ENCODE results near the gene ZBTB14. TPM values are rescaled to one million over a fixed set of nuclear protein-coding genes. Genes with fewer than 3 reads are reported as not detected.

Gene ZBTB14
- 14.0 and 18.1 TPM in 2 replicates for total RNA-seq

GRCh38 chr18:5295231-5295920, at the start of gene ZBTB14:
TSS of gene ZBTB14 (minus strand) at chr18:5295726. CDS start at chr18:5293246, 2,480 bp downstream.

Other genes with a start within 250 kb of the ZBTB14 start
- not detected in 2 replicates for gene AKAIN1, start 98.5 kb downstream of the ZBTB14 start, total RNA-seq
- 0.69 and 49.1 TPM in 2 replicates for gene EPB41L3, start 248.3 kb upstream of the ZBTB14 start, total RNA-seq